Urothelium cell line (cell line): ENCODE results near the gene KCNH8.

Experiments used
- DNase-seq: peaks from one replicate; pipeline ENCODE4 v3.0.0; 2011; ENCODE audit warnings: low spot score, mixed read lengths
- FAIRE-seq: peaks from 2 replicates; lab custom pipeline; 2011; peaks lifted over from hg19 to GRCh38; lab: Jason Lieb, UNC

Gene KCNH8

DNA sequence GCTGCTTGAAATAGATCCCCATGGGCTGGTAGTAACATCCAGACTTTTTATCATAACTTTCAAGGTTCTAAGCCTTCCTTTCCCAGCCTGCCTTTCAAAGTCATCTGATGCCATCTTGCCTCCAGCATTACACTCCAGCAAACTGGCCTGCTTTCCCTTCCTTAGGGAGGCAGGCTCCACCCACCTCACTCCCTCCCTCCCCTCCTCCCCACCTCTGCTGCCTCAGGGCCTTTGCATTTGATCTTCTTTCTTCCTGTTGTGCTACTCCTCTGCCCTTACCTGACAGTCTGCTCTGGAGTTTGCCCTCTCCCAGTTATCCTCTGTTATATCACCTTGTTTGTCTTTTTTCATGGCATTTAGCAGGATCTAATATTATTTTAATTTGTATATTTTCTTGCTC is 319.5 kb downstream of the KCNH8 start:
- no peak for DNase-seq
- FAIRE-seq = no peak

- no peak for FAIRE-seq
- no peak for DNase-seq
Observed at GRCh38 chr3:19471138-19471537, 322.8 kb downstream of the KCNH8 start.

GRCh38 chr3:19473971-19474580 is 325.8 kb downstream of the KCNH8 start:
- DNase-seq (no peak), FAIRE-seq (no peak)

DNA sequence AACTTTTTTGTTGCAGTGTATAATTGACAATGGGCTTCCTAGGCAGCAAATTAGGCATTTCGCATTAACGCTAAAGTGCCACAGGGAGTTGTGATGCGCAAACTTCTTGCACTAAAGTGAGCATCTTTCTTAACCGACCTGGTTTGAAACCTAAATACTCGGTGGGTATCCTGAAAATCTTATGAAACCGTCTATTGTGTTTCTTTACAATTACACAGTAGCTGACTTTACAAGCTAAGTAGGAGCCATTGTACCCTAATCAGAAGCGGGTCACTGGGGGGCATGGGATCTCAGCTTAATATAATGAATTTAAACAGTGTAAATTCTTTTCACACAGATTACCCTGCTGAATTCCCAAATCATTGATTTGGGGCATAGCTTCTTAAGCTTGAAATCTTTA is 328.0 kb downstream of the KCNH8 start:
- no peak for FAIRE-seq
- no peak for DNase-seq

DNA sequence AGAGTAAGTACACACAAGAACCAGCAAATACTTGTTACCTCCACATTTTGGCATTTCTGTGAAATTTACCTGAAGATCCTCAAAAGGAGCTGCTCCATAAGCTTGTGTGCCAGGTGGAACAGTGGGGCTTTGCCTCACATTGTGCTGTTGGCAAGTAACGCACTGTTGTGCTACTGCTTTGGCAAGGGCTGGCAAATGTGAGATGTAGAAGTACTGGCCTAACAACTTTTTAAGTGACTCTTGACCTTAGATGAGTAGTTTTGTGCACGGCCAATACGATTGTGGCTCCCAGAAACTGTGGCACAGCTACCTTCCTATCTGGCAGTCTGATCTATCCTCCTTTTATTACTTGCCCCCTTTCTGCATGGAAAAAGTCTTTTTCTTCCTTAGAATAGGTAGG is 337.0 kb downstream of the KCNH8 start:
- no peak for FAIRE-seq
- no peak for DNase-seq

GRCh38 chr3:19487386-19487785 is 339.1 kb downstream of the KCNH8 start:
- DNase-seq = no peak
- no peak for FAIRE-seq

DNA sequence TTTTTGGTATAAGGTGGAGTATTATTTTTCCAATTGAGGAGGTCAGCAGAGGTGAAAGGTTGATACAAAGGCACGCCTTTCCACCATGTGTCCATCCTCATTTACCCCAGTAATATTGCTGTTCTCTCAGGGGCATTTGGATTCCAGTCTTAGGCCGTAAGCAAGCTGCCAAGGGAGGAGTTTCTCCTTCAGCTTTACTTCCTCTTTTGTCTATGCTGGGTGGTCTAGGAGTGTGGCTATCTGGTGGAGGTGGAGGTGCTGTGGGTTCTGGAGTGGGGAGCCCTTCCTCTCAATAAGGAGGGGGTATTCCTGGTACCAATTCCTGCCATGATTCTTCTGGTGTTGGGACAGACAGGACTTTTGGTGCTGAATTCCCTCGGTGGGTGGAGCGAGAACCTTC is 340.6 kb downstream of the KCNH8 start:
- FAIRE-seq = no peak
- no peak for DNase-seq

DNA sequence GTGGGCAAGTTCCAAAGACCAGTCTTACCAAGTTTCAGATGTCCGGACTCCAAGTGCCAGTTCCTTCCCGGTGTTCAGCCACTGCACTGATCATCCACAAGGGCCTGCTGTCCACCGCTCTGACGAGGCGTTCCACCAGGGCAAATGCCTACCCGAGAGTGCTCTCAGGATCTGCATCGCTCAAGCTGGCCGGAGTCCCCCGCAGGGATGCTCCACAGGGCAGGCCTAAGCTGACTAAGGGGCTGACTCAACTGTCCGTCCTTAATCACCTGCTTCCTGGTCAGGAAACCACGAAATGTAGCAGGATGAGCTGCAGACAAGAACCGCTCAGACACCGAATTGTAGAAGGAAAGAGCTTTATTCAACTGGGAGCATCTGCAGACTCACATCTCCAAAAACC is 341.6 kb downstream of the KCNH8 start:
- DNase-seq (no peak), FAIRE-seq (no peak)

- no peak for DNase-seq
- FAIRE-seq = no peak
Observed at GRCh38 chr3:19506171-19506570, 357.9 kb downstream of the KCNH8 start.

DNA sequence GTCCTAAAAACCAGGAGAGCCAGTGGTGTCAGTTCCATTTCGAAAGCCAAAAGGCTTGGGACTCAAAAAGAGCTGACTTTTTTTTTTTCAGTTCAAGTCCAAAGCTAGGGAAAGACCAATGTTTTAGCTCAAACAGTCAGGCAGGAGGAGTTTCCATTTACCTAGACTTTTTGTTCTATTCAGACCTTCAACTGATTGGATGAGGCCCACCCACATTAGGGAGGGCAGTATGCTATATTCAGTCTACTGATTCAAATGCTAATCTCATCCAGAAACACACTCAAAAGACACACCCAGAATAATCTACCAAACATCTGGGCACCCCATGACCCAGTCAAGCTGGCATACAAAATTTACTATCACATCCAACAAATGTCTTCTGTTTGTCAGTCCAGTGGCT is 374.0 kb downstream of the KCNH8 start:
- no peak for DNase-seq

DNA sequence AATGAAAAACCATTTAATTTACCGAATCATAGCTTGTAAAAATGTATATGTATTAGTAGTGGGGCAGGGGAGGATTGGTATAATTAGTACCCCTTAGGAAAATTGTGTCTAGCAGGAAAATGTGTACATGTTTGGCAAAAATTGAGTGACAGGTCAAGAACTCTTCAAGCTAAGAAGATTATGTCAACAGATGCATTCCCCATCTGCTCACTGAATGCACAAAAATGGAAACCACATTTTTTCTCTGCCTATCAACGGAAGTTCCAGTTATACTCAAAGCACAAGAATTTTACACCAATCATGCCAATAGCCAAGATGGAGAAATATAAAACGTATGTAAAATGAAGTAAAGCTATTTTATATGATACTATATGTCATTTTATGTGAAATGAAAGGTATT is 377.8 kb downstream of the KCNH8 start:
- no peak for FAIRE-seq
- no peak for DNase-seq

More for the DNA sequence above, 374.0 kb downstream of the KCNH8 start:
- FAIRE-seq = no peak

GRCh38 chr3:19527746-19528145 is 379.4 kb downstream of the KCNH8 start:
- FAIRE-seq (no peak), DNase-seq (no peak)

DNA sequence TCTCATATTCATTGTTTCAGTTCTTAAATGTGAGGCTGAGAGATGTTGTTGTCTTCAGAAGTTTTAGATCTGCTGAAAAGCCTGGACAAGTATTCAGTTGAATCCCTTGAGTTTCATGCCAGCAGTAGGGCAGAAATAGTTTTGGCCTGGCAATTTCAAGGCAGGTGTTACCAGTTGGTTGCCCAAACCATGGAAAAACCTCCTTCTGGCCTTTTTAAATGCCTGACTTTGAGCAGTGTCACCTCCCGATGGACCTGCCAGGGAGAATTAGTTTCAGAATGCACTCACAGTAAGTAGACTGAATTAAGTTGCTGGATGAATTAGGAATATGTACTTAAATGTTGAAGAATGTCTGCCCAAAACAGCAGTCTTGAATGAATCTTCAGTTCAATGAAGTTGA is 383.1 kb downstream of the KCNH8 start:
- DNase-seq (no peak), FAIRE-seq (no peak)

DNA sequence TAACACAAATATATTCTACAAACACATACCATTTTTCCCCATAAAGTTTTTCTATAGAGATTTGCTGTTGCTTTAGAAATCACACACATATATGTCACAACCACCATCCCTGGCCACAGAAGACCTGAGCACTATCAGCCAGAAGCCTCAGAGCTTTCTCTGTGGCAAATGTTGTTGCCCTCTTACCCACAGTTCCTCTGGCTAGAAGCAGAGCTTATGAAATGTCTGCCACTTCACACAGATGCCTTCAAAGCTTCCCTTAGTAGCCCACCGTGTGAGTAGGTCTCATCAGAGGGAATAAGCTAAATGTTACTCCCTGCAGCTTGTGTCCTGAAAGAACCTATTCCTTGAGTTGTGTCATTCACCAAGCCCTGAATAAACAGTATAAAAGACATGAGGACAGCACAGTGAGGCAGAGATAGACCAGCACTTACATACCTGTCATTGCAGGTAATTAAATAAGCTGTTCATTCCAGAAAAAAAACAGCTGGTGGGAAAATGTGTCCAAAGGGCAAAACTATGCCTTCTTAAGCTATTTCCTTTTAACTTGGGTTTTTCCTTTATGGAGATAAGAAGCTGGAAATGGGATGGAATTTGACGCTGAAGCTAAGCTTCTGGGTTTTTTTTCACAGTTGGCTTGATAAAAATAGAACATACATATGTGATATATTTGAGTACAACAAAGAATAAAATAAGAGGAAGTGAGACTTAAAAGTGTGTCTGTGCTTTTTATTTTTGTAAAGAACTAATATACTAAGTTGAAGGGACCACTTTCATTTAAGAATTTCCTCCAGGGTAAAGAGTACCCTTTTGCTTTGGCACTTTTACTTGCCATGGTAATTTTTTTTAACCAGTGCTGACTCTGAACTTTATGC is 391.4 kb downstream of the KCNH8 start:
- DNase-seq (no peak), FAIRE-seq (no peak)

DNA sequence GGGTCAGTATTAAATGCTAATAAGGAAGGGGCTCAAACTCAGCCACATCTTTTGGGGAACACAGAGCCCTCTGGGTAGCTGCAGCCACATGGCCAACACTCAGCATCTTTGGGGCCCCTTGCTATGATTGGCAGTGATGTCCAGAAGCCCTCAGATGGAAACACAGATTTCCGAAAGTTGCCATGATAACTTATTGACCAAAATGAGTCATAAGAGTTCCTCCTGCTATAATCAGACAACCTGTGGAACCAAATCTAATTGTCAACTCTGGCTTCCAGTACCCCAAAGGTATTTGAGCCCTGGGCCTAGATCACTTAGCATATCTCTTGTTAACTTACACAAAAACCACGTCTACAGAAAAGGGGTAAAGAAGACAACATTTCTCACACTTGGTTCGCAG is 392.2 kb downstream of the KCNH8 start:
- FAIRE-seq (no peak), DNase-seq (no peak)

DNA sequence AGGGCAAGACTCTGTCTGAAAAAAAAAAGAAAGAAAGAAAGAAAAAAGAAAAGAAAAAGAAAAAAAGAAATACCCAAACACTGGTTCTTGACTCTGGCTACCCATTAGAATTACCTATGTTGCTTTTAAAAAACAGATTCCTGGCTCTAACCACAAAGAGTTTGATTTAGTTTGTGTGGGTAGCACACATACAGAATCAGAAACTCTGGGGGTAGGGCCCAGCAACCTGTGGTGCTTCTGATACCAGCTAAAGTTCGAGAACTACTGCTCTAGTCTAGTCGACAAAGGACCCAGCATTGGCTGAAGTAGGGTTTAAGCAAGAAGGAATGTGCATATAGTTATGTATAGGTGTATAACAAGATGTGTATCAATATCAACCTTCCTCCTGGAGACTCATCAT is 393.0 kb downstream of the KCNH8 start:
- DNase-seq = no peak
- no peak for FAIRE-seq

GRCh38 chr3:19543212-19543841 is 395.0 kb downstream of the KCNH8 start:
- DNase-seq (peak; percentile 3), FAIRE-seq (no peak)

- FAIRE-seq = no peak
- DNase-seq = no peak
Observed at GRCh38 chr3:19547665-19548464, 399.6 kb downstream of the KCNH8 start.

GRCh38 chr3:19559724-19560442 is 411.6 kb downstream of the KCNH8 start:
- DNase-seq (no peak), FAIRE-seq (no peak)

GRCh38 chr3:19573644-19574043 is 425.3 kb downstream of the KCNH8 start:
- FAIRE-seq = no peak
- DNase-seq = no peak

- no peak for FAIRE-seq
Observed at GRCh38 chr3:19574268-19574667, 426.0 kb downstream of the KCNH8 start.

More at GRCh38 chr3:19574268-19574667, 426.0 kb downstream of the KCNH8 start:
- DNase-seq = no peak
